ENCODE measurements around the gene PPP1R8.

- TF ChIP-seq CTCF (IDR thresholded peaks at IDR 0.05 in 8 of 11, conservative IDR thresholded peaks at IDR 0.05 in 3 of 11) (no peak), POLR2A (IDR thresholded peaks at IDR 0.05) (no peak), POLR2AphosphoS5 (IDR thresholded peaks at IDR 0.05) (no peak)
Observed at GRCh38 chr1:27795601-27796000, 35.0 kb upstream of the PPP1R8 start.

Measured in spleen (tissue), 7 donors.